ENCODE measurements around the gene FHL2.

The FHL2 gene

DNA sequence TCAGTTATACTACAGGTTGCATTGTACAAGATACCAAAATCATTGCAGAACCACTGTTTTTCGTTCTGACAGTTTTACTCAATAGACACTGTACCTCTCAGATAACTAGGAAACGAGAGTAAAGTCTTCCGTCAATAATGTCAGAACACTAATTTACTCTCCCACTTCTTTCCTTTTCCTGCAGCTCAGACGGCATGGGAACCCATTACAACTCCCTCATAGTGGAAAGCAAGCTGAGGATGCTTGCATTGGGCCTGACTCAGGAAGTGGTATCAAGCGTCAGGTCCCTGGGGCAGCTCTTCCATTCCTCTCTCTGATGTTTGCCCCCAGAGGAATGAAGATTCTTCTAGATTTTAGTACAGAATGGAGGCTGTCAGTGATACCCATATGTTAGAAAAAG, 23.9 kb upstream of the FHL2 start:
- no peak for DNase-seq (ENCODE audit: low read depth, low spot score)

DNA sequence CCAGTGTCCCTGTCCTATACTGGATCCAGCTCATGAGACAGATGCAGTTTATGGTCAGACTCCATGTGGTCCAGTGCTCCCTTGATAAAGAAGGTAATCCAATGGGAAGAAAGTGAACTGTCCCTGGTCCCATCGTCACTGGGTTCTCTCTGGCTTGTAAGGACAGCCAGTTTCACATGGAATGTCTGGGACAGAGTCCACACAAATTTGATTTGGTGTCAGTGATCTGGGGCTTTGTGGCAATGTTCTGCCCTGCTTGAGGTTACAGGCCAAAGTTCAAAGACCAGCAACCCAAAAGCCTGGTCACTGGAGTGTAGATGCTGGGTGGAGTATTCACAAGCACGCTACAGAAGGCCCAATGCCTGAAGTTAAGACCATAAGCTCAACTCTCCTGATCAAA, 22.2 kb upstream of the FHL2 start:
- no peak for DNase-seq (ENCODE audit: low read depth, low spot score)

DNA sequence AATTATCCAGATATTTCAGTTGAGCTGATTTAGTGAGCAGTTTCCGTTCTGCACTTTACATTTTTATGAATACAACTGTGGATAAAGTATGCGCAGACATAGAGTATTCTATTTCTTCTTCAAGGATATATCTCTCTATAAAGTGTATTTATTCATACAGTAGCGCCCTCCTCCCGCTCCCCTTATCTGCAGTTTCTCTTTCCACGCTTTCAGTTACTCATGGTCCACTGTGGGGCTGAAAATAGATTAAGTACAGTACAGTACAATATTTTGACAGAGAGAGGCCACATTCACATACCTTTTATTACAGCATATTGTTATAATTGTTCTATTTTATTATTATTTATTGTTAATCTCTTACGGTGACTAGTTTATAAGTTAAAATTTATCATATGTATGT, 19.7 kb upstream of the FHL2 start:
- DNase-seq (ENCODE audit: low read depth, low spot score), result no peak

DNA sequence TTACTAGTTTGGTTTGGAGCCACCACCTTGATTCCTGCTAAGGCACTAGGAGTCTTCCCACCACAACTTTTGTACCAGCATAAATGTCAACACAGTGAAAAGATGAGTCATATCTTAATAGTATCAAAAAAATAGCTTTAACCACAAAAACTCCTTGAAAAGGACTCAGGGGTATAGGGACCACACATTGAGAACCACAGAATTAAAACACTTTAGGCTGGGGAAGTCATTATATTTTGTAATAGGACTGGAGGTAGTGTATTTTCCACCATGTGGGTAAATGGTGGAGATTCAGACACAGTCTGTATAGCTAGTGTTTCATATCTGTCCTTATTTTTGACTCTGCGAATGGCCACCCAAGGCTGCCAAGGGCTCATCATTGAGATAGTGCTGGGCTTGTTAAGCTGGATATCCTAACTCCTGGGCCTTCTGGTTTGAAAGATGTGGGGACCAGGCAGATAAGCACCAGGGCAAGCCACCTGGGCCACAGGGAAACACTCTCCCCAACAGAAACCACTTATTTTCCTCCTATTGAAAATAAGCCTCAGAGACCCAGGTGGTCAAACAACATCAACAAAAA, 19.1 kb upstream of the FHL2 start:
- DNase-seq (ENCODE audit: low read depth, low spot score), result no peak

DNA sequence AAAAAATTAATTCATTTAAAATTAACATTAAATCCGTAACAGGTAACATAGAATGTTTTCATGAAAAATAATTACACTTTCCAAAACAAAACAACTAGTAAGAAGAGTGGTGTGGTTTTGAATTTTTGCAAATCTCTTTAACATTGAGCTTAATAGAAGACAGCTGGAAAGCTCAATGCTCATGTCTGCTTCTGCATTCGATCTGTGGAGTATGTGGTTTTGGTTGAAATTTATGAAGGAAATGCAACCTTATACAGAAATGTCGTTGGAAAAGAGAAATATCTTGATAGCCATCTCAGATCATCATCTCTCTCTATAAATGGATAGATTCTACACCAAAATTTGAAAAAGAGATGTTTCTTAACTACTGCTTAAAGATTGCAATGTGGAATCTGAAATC, 17.3 kb upstream of the FHL2 start:
- DNase-seq (ENCODE audit: low read depth, low spot score), result no peak

DNA sequence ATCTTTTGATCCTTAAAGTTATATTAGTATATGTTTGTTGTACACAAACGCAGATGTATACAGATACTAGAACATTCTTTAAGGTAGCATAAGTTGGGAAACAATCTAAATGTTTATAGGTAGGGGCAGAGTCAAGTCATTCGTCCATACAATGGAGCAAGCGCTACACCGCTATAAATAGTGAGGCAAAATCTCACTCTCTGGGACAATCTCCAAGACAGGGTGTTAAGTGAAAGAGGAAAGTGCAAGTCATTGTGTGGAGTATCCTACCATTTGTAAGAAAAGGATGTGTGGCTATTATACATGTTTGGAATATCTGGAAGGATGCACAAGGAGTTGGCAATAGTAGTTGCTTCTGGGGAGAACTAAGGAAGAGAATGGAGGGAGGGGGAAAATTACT, 16.2 kb upstream of the FHL2 start:
- DNase-seq (ENCODE audit: low read depth, low spot score), result no peak

DNA sequence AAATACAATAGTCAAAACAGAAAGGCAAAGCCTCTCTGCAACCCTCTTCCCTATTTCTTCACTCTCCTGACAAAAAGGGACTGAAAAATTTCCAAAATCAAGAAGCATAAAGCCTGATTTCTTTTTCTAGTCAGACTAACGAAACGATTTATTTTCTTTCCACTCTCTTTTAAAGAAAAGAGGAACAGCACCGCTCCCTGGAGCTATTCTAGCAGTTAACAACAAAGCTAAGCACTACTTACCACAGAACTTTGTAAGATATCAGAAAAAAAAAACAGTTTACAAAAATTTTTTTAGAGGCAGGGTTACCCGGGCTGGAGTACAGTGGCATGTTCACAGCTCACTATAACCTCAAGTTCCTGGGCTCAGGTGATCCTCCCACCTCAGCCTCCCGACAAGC, 14.4 kb upstream of the FHL2 start:
- no peak for DNase-seq (ENCODE audit: low read depth, low spot score)

DNA sequence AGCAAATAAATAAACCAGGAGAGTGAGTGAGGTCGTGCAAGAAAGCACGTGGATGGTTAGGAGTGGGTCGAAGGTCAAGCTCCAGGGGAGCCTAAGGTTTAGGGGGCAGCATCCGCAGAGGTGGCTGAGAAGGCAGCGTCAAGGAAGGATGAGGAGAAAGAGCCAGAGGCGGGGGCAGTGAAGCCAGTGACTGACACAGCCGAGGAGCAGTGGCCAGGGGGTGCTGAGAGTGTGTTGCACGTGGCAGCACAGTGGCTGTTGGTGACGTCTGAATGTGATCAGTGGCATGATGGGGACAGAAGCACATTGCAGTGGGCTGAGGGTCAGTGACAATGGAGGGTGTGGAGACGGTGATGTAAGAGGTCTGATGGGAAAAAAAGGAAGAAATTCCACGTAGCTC, 13.7 kb upstream of the FHL2 start:
- no peak for DNase-seq (ENCODE audit: low read depth, low spot score)

DNA sequence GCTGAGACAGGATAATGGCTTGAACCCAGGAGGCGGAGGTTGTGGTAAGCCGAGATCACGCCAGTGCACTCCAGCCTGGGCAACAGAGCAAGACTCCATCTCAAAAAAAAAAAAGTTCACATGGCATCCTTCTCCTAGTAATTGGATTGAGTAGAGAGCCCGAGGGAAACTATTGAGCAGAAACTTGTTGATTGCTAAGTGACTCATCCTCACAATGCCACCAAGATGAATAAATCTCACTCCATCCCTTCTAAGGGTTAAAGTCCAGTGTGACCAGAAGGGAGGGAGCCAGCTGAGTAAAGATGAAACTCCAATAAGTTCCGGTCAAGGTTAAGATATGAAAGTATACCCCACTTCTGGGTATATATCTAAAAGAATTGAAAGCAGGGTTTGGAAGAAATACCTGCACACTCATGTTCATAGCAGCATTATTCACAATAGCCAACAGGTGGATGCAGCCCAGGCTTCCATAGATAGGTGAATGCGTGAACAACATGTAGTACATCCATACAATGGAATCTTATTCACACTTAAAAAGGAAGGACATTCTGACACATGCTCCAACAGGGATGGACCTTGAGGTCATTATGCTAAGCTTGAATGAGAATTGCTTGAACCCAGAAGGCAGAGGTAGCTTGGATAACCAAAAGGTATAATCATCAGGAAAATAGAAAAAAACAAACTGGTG, 13.0 kb upstream of the FHL2 start:
- no peak for DNase-seq (ENCODE audit: low read depth, low spot score)

DNA sequence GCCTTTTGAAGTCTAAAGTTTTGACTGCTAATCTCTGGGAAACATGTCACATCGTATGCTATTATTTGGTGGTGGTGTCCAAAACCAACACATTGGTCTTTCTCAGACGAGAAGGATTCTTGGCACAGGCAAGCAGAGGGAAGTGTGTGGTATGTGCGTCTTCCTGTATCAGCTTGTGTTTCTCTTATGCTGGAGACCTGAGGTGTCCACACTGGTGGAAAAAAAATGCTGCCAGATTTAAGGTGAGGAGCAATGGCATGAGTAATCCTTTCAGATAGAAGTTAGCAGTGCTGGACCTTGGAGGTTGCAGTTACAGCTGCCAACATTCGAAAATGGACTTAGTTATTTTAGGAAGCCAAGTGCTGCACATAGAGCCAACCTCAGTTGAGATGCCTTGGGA, 11.7 kb upstream of the FHL2 start:
- no peak for DNase-seq (ENCODE audit: low read depth, low spot score)

DNA sequence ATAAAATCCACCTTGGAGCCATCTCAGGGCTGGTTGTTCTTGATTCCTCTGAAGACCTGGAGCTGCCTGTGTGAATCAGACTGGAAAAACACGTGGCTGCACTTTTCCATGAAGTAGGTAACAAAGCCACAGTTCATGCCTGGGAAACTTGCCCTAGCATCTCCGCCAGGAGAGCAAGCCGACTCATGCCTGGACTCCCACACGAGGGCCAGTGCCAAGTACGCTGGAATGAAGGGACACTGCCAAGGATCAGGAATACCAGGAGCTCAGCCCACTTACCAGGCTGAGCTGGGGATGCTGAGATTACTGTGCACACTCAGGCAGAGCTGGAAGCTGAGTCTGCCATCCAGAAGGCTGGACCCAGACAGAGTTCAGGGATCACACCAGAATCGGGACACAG, 10.9 kb upstream of the FHL2 start:
- no peak for DNase-seq (ENCODE audit: low read depth, low spot score)

DNA sequence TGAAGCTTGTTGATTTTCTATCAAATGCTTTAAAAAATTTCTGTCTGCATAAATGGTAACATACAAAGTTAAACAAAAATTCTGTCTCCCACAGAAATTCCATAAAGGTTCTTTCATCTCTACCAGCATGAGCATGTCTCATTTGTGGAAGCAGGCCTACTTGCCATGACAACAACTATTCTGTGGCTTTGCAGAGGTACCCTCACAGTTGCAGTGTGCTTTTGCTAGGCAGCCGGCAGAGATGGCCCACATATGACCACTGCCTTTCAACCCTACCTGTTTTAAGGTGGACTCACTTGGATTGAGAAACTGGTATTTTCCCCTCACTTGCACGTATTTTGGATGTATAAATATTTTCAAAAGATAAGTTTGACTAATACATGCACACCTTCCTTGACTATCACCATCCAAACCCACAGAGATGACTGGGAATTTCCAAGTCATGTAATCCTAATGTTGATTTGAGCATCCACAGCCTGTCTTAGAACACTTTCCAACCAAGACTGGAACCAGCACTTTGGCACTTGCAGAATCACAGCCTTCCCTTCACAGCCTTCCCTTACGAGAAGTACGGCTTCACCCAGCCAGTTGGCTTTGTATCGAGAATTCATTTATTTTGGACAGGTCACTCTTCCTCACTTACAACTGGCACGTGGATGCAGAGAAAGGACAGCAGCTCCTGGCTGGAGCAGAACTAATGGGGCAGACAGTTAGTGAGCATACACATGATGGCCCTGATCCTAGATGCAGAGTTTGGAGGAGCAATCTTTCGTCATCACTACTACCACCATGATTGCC, 9.3 kb upstream of the FHL2 start:
- DNase-seq (ENCODE audit: low read depth, low spot score), result no peak

DNA sequence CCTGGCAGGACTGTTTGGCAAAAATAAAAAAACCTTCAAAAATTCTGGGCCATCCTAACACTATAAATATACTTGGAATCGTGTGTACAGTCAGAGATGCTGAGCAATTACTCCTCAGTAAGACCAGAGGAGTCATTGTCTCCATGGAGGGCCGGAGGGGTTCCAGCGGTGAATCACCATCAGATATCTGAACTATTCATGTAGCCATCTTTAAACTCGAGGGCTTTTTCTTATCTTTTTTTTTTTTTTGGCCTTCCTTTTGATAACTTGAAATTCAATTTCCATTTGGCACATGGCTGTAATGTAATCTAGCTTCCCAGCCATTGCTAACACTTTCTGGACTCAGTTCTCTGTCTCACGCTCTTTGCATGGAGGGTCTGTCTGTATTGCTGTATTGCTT, 7.4 kb upstream of the FHL2 start:
- no peak for DNase-seq (ENCODE audit: low read depth, low spot score)

DNA sequence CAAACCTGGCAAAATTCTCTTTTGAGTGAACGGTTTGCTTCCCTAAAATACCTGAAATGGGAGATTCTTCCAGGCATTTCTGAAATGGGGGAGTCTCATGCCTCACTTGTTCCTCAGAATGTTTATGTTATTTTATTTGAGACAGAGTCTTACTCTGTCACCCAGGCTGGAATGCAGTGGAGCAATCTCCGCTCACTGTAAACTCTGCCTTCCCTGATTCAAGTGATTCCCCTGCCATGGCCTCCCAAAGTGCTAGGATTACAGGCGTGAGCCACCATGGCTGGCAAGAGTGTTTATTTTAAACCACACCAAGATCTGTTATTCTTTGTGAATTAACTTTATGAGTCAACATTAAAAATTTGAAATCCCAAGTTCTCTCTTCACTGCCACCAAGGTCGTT, 6.4 kb upstream of the FHL2 start:
- no peak for DNase-seq (ENCODE audit: low read depth, low spot score)

DNA sequence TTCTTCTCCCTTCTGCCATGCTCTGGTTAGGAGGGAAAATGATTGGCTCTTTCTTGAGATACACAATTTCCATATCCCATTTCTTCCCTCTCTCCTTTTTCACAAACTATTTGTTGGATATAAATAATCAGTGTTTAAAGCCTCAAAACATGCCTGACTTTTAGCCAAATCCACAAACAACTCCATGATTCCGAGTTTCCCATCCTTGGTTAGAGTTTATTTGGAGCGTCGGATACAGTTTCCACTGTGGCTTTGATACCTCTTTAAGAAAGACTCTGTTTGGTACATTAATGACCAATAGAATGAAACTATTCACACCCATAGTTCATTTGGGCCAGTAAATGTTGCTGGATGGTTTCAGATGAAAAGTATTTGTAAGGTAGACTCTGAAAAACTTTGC, 5.9 kb upstream of the FHL2 start:
- DNase-seq (ENCODE audit: low read depth, low spot score), result no peak

DNA sequence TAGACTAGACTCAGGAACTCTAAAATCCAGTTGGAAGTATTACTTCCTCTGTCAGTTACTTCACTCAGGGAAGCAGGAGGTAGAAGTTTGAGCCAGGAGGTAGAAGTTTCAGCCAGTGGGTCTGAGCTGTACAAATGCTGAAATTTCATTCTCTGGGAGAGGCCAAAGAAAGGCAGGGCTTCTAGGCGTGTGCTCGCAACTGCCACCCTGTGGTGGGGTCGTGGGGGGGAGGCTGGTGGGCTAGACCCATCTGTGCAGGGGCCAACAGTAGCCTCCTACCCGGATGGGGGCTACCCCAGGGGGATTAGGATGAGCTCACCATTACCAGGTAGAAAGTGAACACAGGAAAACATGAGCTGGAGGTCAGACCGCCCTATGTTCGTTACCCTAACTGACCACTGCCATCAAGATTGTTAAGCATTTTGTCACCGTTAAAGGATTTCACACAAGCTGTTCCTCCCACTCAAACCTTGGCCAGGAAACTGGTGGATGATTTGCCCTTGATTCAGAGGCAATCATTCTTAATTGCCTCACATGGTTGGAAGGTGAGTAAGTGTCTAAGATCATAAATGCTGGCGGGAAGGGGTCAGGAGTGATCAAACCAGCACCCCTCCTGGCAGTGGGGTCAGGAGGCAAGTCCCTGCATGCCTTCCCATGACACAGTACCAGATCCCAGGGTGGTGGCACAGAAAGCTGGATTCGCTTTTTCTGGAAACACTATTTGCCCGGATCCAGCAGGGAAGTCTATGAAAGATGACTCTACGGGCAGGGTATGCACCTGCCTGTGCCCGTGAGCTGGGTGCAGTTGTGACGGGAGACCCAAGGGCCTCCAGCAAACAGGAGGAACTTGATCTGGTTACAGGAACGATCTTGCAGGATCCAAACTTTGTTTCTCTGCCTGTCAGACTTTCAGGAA, 5.2 kb upstream of the FHL2 start:
- peak; percentile 28 for DNase-seq (ENCODE audit: low read depth, low spot score)

DNA sequence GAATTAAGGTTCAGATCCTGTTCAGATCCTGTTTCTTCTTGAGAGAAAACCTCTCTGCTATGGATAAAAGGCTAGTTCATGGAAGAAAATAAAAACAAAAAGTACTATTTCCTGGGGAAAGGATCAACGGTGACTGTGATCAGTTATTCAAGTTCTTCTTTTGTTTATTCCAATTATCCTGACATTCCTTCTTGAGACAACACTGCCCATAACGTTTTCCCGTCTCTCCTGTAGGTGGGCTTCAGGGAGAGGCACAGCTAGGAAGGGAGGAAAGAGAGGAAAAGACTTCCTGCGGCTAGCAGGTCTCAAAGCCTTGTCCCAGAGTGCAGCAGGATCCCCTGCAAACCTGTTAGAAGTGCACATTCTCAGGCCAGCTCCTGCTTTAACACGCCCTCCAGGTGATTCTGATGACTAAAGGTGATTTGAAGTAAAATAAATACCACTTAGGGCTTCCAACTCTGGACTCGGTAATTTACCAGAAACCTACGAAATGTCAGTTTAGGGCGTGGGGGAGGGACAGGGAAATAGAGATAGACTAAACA, 4.5 kb upstream of the FHL2 start:
- DNase-seq (ENCODE audit: low read depth, low spot score), result peak; percentile 14

DNA sequence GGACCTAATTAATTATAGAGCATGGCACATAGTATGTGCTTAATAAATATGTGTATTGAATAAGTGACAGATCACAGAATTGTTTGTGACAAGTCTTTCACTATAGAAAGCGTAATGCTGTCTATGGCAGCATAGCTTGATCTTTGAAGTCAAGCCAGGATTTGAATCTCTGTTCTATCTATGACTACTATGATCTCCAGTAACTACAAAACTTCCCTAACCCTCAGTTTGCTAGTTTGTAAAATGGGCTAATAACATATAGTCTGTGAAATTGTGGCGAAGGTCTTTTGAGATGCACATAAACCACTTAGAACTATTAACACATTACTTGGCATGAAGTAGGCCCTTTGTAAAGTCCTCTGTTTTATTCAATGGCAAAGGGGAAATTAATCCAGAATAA, 4.0 kb upstream of the FHL2 start:
- DNase-seq (ENCODE audit: low read depth, low spot score), result no peak

DNA sequence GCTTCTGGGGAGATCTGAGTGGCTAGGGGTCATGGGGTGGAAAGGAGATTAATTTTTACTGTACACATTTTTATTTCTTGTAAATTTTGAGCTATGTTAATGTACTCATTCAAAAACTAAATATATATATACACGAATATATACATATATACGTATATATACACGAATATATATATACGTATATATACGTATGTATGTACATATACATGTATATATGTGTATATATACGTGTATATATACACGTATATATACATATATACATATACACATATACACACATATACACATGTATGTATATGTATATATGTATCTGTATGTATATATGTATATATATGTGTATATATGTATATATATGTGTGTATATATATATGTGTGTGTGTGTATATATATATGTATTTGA, 3.0 kb upstream of the FHL2 start:
- no peak for DNase-seq (ENCODE audit: low read depth, low spot score)

DNA sequence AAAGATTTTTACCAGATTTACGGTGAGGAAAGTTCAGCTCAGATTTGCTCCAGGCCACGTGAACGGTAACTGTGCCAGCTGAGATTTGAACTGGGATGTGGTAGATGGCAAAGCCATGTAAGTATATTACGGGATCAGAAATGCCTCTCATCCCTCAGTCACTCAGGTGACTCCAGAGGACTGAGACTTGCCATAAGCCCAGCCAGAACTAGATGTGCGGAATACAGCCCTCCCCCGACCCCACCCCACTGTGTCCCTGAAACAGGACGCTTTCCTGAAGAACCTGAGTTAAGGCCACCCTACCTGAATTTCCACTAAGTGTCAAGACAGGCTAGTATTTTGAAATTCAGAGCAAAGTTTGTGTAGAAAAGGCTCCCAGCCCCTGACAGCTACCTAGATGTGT, 1.3 kb upstream of the FHL2 start:
- DNase-seq (ENCODE audit: low read depth, low spot score), result peak; percentile 39

DNA sequence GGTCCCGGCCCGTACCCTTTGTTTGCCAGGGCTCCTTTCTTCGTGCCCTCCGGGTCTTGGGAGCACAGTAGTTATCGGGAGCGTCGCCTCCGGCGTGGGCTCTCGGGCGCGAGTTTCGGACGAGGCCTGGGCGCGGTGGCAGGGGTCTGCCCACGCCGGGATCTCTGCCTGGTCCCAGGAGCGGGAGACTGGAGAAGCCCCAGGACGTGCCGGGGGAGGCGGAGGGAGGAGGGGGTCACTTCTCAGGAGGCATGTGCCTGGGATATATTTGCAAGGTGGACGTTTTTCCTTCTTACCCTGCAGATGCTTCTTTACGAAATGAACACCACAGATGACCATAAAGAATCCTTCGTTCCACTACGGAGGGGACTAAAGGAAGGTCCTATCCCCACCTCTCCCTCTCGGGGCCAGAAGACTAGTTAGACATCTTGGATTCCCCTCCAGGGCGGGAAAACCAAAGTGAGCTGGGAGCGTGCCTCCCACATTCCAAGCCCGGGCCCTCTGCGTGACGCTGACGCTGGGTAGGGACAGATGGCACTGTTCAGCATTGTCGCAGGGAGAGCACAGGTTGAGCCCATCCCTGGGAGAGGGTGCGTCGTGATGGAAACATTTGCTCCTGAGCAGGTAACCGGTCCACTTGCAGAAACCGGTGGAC, 483 bp upstream of the FHL2 start:
- peak; percentile 50 for DNase-seq (ENCODE audit: low read depth, low spot score)

All from ELF-1 (cell line).